Testis (tissue), 2 donors: ENCODE data around the gene MAPRE2.

Experiments
- POLR2A ChIP-seq: fragments of 450-650 bp; IDR thresholded peaks from one replicate; pipeline ENCODE4 v1.6.1; 2017; ENCODE audit warnings: antibody characterized with exemption, mild to moderate bottlenecking, moderate library complexity
- TF ChIP-seq, protein P1 (sequence below), 3 experiments: fragments of 450-650 bp in 2 of 3; fragments of 200-600 bp in 1 of 3; sonication (generic) in 1 of 3; IDR thresholded peaks; one replicate each; pipeline ENCODE4 v1.5.1; 2016 to 2019; ENCODE audit warnings: antibody characterized with exemption in 3 of 3, mild to moderate bottlenecking in 2 of 3, moderate library complexity in 1 of 3

DNA sequence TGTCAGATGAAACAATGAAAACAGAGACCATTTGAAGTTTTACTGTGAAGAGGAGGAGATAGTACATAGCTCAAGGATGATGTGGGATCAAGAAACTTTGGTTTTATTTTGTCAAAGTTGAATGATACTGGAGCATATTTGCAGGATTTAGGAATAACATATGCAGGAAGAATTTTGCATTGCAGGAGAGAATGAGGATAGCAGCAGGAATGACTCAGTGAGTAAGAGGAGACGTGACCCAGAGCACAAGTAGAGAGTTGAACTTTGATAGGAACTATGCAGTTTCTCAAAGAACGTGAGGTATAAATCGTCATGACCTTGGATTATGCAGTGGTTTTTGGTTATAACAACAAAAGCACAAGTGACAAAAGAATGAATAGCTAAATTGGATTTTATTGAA lies 47.7 kb downstream of the MAPRE2 start:
- TF ChIP-seq, protein P1, sequence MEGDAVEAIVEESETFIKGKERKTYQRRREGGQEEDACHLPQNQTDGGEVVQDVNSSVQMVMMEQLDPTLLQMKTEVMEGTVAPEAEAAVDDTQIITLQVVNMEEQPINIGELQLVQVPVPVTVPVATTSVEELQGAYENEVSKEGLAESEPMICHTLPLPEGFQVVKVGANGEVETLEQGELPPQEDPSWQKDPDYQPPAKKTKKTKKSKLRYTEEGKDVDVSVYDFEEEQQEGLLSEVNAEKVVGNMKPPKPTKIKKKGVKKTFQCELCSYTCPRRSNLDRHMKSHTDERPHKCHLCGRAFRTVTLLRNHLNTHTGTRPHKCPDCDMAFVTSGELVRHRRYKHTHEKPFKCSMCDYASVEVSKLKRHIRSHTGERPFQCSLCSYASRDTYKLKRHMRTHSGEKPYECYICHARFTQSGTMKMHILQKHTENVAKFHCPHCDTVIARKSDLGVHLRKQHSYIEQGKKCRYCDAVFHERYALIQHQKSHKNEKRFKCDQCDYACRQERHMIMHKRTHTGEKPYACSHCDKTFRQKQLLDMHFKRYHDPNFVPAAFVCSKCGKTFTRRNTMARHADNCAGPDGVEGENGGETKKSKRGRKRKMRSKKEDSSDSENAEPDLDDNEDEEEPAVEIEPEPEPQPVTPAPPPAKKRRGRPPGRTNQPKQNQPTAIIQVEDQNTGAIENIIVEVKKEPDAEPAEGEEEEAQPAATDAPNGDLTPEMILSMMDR (IDR thresholded peaks at IDR 0.05) = no peak
- TF ChIP-seq POLR2A = no peak
